ENCODE results near the gene CACNA1I.

GRCh38 chr22:39645532-39645931, 75.0 kb downstream of the CACNA1I start:
- TF ChIP-seq CTCF (tag by site-specific recombination; IDR thresholded peaks at IDR 0.05), result no peak
- no peak for TF ChIP-seq ZNF311 (tag by site-specific recombination; IDR thresholded peaks at IDR 0.05; ENCODE audit: borderline replicate concordance)
- no peak for TF ChIP-seq ZNF23 (tag by site-specific recombination; IDR thresholded peaks at IDR 0.05; ENCODE audit: borderline replicate concordance)
- no peak for TF ChIP-seq ZNF391 (tag by site-specific recombination; IDR thresholded peaks at IDR 0.05; ENCODE audit: borderline replicate concordance, low read depth)
- TF ChIP-seq, protein P1, sequence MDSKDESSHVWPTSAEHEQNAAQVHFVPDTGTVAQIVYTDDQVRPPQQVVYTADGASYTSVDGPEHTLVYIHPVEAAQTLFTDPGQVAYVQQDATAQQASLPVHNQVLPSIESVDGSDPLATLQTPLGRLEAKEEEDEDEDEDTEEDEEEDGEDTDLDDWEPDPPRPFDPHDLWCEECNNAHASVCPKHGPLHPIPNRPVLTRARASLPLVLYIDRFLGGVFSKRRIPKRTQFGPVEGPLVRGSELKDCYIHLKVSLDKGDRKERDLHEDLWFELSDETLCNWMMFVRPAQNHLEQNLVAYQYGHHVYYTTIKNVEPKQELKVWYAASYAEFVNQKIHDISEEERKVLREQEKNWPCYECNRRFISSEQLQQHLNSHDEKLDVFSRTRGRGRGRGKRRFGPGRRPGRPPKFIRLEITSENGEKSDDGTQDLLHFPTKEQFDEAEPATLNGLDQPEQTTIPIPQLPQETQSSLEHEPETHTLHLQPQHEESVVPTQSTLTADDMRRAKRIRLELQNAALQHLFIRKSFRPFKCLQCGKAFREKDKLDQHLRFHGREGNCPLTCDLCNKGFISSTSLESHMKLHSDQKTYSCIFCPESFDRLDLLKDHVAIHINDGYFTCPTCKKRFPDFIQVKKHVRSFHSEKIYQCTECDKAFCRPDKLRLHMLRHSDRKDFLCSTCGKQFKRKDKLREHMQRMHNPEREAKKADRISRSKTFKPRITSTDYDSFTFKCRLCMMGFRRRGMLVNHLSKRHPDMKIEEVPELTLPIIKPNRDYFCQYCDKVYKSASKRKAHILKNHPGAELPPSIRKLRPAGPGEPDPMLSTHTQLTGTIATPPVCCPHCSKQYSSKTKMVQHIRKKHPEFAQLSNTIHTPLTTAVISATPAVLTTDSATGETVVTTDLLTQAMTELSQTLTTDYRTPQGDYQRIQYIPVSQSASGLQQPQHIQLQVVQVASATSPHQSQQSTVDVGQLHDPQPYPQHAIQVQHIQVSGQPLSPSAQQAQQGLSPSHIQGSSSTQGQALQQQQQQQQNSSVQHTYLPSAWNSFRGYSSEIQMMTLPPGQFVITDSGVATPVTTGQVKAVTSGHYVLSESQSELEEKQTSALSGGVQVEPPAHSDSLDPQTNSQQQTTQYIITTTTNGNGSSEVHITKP (tag by site-specific recombination; IDR thresholded peaks at IDR 0.05), result no peak

Measured in HEK293 (cell line).